Measurements from ENCODE around the gene ALDH3B2. TPM values are rescaled to one million over a fixed set of nuclear protein-coding genes. Genes with fewer than 3 reads are reported as not detected.

ALDH3B2 gene
- total and polyA plus RNA-seq, 2 of the 8 experiments (the other 6 are each of a cell fraction or from before 2014, with no cell fraction given) = not detected

GRCh38 chr11:67670316-67671210 lies 3.9 kb downstream of the ALDH3B2 start:
- H4K20me1 ChIP-seq (replicated peaks in 1 of 2; ENCODE audit: control insufficient read depth in 1 of 2, insufficient read depth in 2 of 2, low read length in 2 of 2) = peaks cover 0 to 2% of the 10 kb centered on the region in 2 experiments
- no peak overlapping the region for H3K4me2 ChIP-seq (ENCODE audit: insufficient read depth in 1 of 2, low read depth in 2 of 2, low read length in 2 of 2)
- CTCF ChIA-PET (ENCODE audit: partially characterized antibody) = interaction anchor here (0.6 to 3.3 kb wide), 8 partner anchors 8 to 63 kb away, joined by 3 to 12 read pairs (median 3); partner anchors contain the start of gene NUDT8
- TF ChIP-seq CTBP2 (IDR thresholded peaks at IDR 0.05; ENCODE audit: borderline replicate concordance, insufficient read depth, insufficient read length, low read length) (no peak), SP4 (IDR thresholded peaks at IDR 0.05; ENCODE audit: low read length) (no peak), ASH2L (IDR thresholded peaks at IDR 0.05; ENCODE audit: low read length) (no peak), SUZ12 (IDR thresholded peaks at IDR 0.05; ENCODE audit: low read length) (no peak), SRF (IDR thresholded peaks at IDR 0.05; ENCODE audit: low read depth, low read length) (no peak), ATF3 (IDR thresholded peaks at IDR 0.05; ENCODE audit: insufficient read depth, low read depth, low read length) (no peak), CBX8 (IDR thresholded peaks at IDR 0.05; ENCODE audit: borderline replicate concordance, low read depth, low read length) (no peak), HDAC6 (IDR thresholded peaks at IDR 0.05; ENCODE audit: low read depth, low read length) (no peak), KDM5A (IDR thresholded peaks at IDR 0.05; ENCODE audit: low read length) (no peak), KDM4A (IDR thresholded peaks at IDR 0.05; ENCODE audit: low read depth, low read length, severe bottlenecking) (no peak), RNF2 (IDR thresholded peaks at IDR 0.05; ENCODE audit: borderline replicate concordance, low read depth, low read length, missing control alignments, poor library complexity, severe bottlenecking) (no peak)

More at GRCh38 chr11:67670316-67671210, 3.9 kb downstream of the ALDH3B2 start:
- Histone ChIP-seq H3K36me3 (ENCODE audit: control insufficient read depth in 2 of 4, insufficient read depth in 4 of 4, low read length in 3 of 4) (no peaks in the 10 kb centered on the region), H3K23me2 (ENCODE audit: low read depth, low read length) (peaks cover 14% of the 10 kb centered on the region; the same call in 1 of the 2 replicates), H2BK15ac (ENCODE audit: low read length) (no peak overlapping the region; the same call in 1 of the 2 replicates), H4K91ac (replicated peaks; ENCODE audit: insufficient read length, low read length) (no peak overlapping the region), H2BK20ac (ENCODE audit: low read length) (no peak overlapping the region), H2BK5ac (ENCODE audit: low read depth, low read length) (no peak overlapping the region), H3K27ac (ENCODE audit: low read depth, low read length) (no peak overlapping the region), H3K56ac (replicated peaks; ENCODE audit: insufficient read length, low read depth, low read length) (no peak overlapping the region), H2BK12ac (ENCODE audit: low read depth, low read length) (no peak overlapping the region), H3K27me3 (replicated peaks in 1 of 4; ENCODE audit: control insufficient read depth in 3 of 4, extremely low read depth in 1 of 4, insufficient read depth in 3 of 4, low read length in 3 of 4) (no peaks in the 10 kb centered on the region), H3K79me1 (ENCODE audit: low read depth, low read length) (no peaks in the 10 kb centered on the region), H3K9ac (replicated peaks in 1 of 4; ENCODE audit: extremely low read depth in 1 of 4, low read depth in 3 of 4, low read length in 3 of 4) (no peak overlapping the region), H3K4me3 (ENCODE audit: extremely low read depth in 1 of 4, insufficient read depth in 2 of 4, low read depth in 3 of 4, low read length in 4 of 4) (no peak overlapping the region), H4K5ac (ENCODE audit: insufficient read length, low read depth, low read length) (no peak overlapping the region), H2BK120ac (replicated peaks; ENCODE audit: low read depth, low read length) (no peak overlapping the region), H3K23ac (ENCODE audit: insufficient read length) (no peak overlapping the region), H3K18ac (ENCODE audit: extremely low read depth, low read length) (no peak overlapping the region), H3K79me2 (ENCODE audit: control insufficient read depth in 1 of 2, insufficient read depth in 2 of 2, low read length in 2 of 2) (no peaks in the 10 kb centered on the region), H3K9me3 (ENCODE audit: insufficient read depth in 2 of 2, low read depth in 1 of 2, low read length in 1 of 2) (no peaks in the 10 kb centered on the region), H2AFZ (ENCODE audit: low read length) (no peak overlapping the region), H4K8ac (ENCODE audit: extremely low read depth, insufficient read depth, low read length) (no peak overlapping the region; the same call in 1 of the 2 replicates), H2AK5ac (ENCODE audit: low read depth, low read length) (no peak overlapping the region), H3K4me1 (replicated peaks in 1 of 4; ENCODE audit: control insufficient read depth in 3 of 4, insufficient read depth in 4 of 4, low read length in 3 of 4) (peaks cover 0 to 5% (median 0%) of the 10 kb centered on the region in 4 experiments; a peak in 3 of 7 replicates), H3K14ac (ENCODE audit: insufficient read length) (no peak overlapping the region), H3K4ac (replicated peaks; ENCODE audit: insufficient read length, low read depth, low read length) (no peak overlapping the region)
- WGBS, 2 experiments (ENCODE audit: extremely low coverage in 1 of 2, insufficient coverage in 1 of 2, insufficient read length in 1 of 2, insufficient replicate concordance in 2 of 2, low coverage in 1 of 2, low lambda C conversion rate in 2 of 2, missing lambda C conversion rate in 1 of 2) = 83% methylated on average over 21 of the region's 23 CpGs; no CpG with 5 or more reads in 1 of the 2 experiments
- FAIRE-seq = no peak
- POLR2A ChIA-PET (ENCODE audit: partially characterized antibody) = no interaction called here
- no peak for DNase-seq (ENCODE audit: low read depth in 1 of 2, low spot score in 2 of 2)

Data from H1 (cell line).